A673 (cell line): Measurements from ENCODE around the gene SENP7.

Experiments
- CTCF ChIP-seq: fragments of 300-800, 200-600 bp; sonication (generic); conservative IDR thresholded peaks from 2 replicates; pipeline ENCODE4 v1.5.1; 2017; ENCODE audit warnings: low read depth, mild to moderate bottlenecking, antibody characterized with exemption, low read length, moderate library complexity, mixed read lengths
- EZH2 ChIP-seq: fragments of 200-600 bp; sonication (generic); IDR thresholded peaks from 2 replicates; pipeline ENCODE4 v1.6.1; 2017; ENCODE audit warnings: borderline replicate concordance, low read depth, mild to moderate bottlenecking, mixed read lengths, antibody characterized with exemption, low read length; ENCODE audit not compliant: poor library complexity, severe bottlenecking

DNA sequence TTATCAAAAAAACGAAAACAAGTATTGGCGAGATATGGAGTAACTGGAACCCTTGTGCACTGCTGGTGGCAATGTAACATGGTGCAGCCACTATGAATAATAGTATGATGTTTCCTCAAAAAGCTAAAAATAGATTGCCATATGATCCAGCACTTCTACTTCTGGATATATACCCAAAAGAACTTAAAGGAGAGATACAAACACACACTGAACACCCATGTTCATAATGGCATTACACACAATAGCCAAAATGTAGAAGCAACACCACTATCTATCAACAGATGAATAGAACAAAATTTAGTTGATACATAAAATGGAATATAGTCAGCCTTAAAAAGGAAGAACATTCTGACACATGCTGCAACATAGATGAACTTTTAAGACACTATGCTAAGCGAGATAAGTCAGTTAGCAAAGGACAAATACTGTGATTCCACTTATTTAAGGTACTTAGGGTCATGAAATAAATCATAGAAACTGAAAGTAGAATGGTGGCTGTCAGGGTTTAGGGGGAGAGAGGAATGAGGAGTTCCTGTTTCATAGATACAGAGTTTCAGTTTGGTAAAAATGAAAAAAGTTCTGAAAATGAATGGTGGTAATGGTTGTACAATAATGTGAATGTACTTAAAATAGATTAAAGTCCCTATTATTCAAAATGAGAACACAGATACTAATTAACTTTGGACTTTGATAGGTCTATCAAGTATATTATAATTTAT, 133.2 kb downstream of the SENP7 start:
- TF ChIP-seq CTCF (no peak), EZH2 (no peak)
